HPDE6-E6E7 (cell line): Measurements from ENCODE around the gene TMEM82.

Experiments
- DNase-seq: peaks from one replicate; pipeline ENCODE4 v3.0.0; 2011; ENCODE audit warnings: missing footprints; ENCODE audit errors: extremely low spot score

The TMEM82 gene

GRCh38 chr1:15756143-15757015 is 14.1 kb downstream of the TMEM82 start:
- no peak for DNase-seq

GRCh38 chr1:15757016-15757543 is 14.8 kb downstream of the TMEM82 start:
- DNase-seq, result no peak

GRCh38 chr1:15757575-15758342 is 15.5 kb downstream of the TMEM82 start:
- DNase-seq, result no peak

- DNase-seq, result no peak
Measured at GRCh38 chr1:15758343-15758931, 16.1 kb downstream of the TMEM82 start, which contains the start of gene FBLIM1. TSS of gene FBLIM1 (plus strand) at chr1:15758795. CDS start at chr1:15764984, 6,189 bp downstream.

- DNase-seq, result no peak
Measured at GRCh38 chr1:15758953-15759661, 16.8 kb downstream of the TMEM82 start.

- no peak for DNase-seq
Measured at GRCh38 chr1:15760520-15761211, 18.4 kb downstream of the TMEM82 start.

GRCh38 chr1:15761366-15762128 is 19.2 kb downstream of the TMEM82 start:
- DNase-seq, result no peak

GRCh38 chr1:15762546-15762945 is 20.2 kb downstream of the TMEM82 start:
- no peak for DNase-seq

GRCh38 chr1:15764269-15764764 is 22.0 kb downstream of the TMEM82 start:
- no peak for DNase-seq

- DNase-seq, result no peak
Measured at GRCh38 chr1:15764890-15765289, 22.6 kb downstream of the TMEM82 start.

GRCh38 chr1:15765495-15766194 is 23.3 kb downstream of the TMEM82 start:
- DNase-seq, result peak; percentile 99

- DNase-seq, result no peak
Measured at GRCh38 chr1:15767941-15768340, 25.6 kb downstream of the TMEM82 start.

GRCh38 chr1:15768388-15768787 is 26.1 kb downstream of the TMEM82 start:
- no peak for DNase-seq

- DNase-seq, result no peak
Measured at GRCh38 chr1:15770313-15770962, 28.1 kb downstream of the TMEM82 start.

- no peak for DNase-seq
Measured at GRCh38 chr1:15771836-15772515, 29.7 kb downstream of the TMEM82 start.

GRCh38 chr1:15775706-15776105 is 33.4 kb downstream of the TMEM82 start:
- DNase-seq, result no peak

GRCh38 chr1:15777909-15778707 is 35.8 kb downstream of the TMEM82 start:
- no peak for DNase-seq
